HG03045 (cell line): Measurements from ENCODE around the gene DOK6.

Source experiments
- ATAC-seq: cut with Tn5 transposase; IDR thresholded peaks from one replicate; pipeline ENCODE4 v1.9.1; 2021; ENCODE audit warnings: mild to moderate bottlenecking, moderate library complexity; ENCODE audit not compliant: unreplicated experiment

Gene DOK6

DNA sequence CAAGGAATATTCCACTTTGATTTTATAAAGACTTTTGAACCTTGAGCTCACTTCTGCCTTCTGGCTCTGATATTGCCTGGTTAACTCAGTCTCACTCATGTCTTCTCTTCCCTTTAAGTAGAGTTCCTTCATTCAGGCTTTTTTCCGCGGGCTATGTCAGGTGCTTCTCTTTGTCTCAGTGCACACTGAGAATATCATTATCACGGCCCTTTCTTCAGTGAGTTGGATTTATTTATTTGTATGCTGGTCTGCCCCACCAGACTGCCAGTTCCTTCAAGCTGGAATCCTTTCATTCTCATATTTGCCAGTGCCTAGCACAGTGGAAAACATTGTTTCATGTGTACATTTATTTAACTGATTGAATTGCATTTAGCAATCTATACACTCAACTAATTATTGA is 136.5 kb downstream of the DOK6 start:
- no peak for ATAC-seq

DNA sequence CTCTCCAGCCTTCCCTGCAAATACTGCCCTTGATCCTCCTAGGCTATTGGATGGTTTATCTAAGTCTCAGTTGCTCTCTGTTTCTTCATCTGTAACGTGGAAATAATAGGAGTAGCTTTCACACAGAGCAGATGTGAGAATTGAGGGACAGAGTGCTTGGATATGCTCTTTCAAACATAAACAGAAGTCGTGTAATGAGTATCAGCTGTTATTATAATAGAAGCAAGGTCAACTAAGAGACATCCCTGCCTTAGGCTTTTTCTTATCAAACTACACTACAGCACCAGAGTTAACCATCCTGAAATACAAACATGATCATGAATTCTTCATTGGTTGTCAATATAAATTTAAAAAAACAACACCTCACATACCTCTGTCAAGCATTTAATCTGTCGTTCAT is 138.2 kb downstream of the DOK6 start:
- ATAC-seq: no peak

DNA sequence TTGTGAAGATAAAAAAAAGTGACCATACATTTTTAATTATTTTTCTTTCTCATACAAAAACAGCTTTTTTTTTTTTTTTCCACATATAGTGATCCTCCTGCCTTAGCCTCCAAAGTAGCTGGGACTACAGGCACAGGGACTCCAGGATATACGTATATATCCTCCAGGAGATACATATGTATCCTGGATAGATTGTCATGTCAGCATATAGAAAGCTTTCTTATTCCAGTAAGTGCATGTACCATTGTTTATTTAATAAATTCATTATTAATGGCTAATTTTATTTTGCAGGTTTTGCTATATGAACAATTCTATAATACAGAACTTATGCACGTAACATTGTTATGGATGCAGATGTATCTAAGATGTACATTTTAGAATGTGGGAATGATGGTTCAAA is 138.7 kb downstream of the DOK6 start:
- ATAC-seq: no peak

DNA sequence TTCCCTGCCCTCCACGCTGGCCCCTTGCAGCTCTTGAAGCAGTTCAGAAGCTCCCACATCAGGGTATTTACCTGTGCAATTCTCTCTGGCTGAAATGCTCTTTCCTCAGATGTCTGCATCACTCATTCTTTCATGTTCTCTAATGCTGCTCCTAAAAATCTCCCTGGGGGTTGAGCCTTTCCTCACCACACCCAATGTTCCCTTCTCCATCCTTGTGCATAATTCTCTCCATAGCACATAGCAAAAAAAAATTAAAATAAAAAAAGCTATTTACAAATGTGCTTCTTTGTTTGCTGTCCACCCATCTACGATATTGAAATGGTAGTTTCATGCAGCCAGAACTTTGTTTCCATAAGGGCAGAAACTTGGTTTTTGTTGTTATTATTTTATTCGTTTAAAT is 155.5 kb downstream of the DOK6 start:
- ATAC-seq: no peak

DNA sequence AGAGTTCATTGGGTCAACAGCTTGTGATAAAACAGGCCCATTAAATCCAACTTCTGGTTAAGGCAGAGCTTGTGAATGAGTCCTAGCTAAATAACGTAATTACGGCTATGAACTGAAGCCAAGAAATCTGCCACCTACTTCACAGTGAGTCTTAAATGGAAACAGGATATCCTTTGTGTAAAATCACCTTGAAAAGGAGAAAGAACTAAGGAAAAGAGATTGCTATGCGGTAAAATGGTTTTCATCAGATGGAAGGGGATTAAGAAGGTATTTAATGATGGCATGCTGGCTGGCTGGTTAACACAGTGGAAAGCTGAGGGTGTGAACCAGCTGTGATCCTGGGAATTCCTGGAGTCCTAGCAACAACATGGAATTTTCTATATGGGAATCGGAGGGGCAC is 156.6 kb downstream of the DOK6 start:
- no peak for ATAC-seq

DNA sequence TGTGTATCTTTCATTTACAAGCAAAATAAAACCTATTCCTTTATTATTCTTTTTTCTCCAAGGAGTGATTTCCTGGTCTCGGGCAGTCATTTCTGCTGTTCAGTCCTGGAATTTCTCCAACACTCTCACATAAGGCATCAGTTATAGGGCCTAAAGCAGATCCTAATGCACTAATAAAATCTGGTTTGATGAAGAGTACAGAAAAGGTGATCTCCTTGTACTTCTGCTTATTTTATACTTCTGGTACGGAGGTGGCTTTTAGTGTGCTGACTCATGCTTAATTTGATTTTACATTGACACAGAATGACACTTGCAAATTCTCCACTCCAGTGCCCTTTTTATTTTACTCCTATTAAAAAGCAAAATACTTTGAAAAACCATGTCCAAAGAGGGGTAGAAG is 157.4 kb downstream of the DOK6 start:
- ATAC-seq: no peak

DNA sequence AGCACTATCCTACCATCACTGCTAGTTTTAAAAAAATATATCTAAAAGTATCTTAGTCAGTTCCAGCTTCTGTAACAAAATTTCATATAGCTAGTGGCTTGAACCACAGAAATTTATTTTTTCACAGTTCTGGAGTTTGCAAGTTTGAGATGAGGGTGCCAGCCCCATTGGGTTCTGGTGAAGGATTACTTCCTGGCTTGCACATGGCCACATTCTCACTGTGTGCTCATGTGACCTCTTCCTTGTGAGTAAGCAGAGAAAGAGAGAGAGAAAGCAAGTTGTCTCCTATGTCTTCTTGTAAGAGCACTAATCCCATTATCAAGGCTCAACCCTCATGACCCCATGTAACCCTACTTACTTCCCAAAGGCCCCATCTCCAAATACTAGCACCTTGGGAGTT is 158.9 kb downstream of the DOK6 start:
- no peak for ATAC-seq

DNA sequence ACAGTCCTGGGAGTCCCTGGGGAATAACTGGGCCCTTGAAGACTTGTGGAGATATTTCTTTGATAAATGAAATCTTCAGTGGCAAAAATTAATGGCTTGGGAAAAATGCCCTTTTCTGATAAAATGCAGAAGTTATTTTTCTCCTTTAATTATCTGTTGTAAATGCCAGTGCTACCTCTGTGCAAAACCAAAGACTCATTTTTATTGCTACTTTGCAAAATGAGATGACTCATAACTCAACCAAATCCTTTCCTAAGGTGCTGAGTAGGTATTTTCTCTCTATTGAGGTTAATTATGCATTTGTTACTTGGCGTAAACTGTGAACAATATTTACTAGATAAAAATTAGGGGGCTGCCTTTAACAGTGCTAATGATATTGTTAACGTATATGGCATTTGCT is 163.9 kb downstream of the DOK6 start:
- ATAC-seq: no peak

DNA sequence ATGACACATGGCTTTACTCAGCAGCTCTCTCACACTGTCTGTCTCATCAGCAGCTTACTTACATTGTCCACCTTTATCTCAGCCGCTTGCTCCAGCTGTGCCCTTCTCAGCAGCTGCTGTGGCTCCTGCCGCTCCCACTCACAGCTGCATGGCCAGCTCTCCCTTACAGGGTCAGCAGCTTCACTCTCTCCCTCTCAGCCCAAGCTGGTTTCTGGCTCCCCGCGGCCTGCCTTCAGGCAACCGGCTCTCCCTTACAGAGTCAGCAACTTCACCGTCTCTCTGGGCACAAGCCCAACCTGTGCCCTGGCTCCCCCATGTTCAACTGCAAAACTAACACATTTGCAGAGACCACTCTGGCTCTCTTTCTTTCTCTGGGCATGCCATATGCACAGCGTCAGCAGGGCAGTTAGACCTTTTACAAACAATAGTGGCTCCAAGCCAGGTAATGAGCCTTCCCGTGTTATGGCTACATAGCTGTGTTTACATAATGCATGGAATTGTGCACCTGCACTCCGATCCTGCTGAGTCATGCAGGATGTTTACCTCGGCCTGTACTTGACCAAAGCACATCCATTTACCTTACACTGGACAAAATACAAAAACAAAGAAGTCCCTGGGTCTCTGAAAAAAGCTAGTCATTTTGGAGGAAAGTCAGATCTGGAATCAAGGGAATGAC is 167.3 kb downstream of the DOK6 start:
- ATAC-seq: no peak

DNA sequence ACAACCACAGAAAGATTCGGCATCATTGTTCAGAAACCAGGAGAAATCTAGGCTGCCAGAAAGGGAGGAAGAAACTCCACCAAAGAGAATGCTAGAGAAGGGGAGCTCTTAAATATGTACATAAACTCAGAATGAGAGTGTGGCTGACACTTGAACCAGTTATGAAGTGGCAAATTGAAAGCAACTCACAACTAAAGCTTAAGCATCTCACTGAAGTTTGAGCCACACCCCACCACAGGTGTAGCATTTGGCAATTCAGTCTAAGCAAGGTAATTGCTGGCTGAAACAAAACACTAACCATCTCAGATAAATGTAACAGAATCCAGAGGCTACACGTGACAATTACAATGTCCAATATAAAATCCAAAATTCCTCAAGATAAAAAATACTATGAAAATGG is 168.4 kb downstream of the DOK6 start:
- ATAC-seq: no peak

DNA sequence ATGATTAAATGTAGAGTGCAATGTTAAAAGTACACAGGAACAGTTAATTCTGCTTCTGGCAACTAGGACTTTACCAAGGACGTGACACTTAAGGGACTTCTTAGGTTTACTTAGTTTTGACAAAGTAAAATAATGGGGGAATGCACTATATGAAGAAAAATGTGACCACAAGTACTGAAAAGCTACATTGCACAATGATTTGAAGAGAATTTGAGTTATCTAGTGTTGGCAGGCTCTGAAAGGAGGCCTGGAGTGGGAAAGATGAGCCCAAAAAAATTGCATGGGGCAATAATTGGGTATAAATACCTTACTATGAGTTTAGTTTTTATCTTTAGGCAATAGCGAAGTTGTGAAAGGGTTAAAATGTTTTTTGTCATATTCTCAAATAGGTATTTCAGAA is 173.7 kb downstream of the DOK6 start:
- no peak for ATAC-seq

DNA sequence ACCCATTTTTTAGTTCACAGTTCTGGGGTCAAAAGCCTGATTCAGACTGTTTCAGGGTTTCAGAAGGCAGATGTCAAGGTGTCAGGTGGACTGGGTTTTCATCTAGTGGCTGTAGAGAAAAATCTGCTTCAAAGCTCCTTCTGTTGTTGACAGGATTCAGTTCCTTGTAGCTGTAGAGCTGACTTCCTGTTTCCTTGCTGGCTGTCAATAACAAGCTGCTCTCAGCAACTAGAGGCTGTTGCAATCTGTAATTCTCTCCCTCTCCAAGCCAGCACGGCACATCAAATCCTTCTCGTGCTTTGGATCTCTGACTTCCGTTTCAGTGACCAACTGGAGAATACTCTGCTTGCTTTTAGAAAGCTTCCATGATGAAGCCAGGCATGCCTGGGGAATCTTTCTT is 179.4 kb downstream of the DOK6 start:
- no peak for ATAC-seq

DNA sequence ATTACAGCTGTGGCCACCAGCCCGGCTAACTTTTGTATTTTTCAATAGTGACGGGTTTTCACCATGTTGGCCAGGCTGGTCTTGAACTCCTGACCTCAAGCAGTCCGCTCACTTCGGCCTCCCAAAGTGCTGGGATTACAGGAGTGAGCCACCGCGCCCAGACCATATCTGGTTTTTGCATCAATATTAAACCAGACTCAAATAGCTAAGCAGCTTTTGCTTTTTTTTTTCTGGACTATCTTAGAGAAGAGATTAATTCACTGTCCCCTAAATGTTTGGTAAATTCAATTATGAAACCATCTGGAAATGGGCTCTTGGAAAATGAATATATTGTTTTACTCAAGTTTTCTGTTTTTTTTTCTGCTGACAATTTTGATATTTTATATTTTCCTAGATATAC is 183.7 kb downstream of the DOK6 start:
- ATAC-seq: no peak

DNA sequence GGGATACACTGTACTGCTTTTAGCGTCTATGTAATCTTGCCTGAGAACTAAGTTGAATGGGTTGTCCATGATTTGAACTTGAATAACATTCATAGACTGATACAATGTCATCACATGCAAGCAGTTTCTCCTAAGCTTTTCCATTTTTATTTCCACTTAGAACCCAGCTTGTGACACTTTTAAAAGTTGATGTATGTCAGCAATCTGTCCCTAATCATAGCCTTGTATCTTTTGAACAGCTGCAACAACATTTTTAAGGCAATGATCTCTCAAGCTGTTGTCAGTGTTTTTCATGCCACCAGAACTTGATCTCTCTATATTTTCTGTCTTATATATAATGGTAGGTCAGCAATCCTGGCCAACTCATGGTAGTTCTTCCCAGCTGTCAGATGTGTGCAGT is 185.0 kb downstream of the DOK6 start:
- no peak for ATAC-seq

DNA sequence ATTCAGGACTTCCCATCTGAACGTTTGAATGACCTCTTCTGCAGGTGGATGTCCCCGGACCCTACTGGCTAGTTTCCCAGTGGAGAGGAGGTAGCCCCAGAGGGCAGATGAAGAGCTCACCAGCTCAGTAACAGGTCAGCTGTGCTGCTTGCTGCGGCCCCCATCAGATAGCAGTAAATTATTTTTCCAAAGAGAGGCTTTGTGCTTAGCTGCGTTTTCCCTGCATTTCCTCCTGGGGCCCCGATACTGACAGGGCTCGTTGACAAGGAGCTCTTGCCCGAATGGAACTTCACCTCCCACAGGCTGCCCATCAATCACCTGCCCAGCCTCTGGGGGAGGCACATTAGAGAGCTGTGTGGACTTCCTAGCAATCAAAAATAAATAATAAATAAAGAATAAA is 185.8 kb downstream of the DOK6 start:
- ATAC-seq: no peak

DNA sequence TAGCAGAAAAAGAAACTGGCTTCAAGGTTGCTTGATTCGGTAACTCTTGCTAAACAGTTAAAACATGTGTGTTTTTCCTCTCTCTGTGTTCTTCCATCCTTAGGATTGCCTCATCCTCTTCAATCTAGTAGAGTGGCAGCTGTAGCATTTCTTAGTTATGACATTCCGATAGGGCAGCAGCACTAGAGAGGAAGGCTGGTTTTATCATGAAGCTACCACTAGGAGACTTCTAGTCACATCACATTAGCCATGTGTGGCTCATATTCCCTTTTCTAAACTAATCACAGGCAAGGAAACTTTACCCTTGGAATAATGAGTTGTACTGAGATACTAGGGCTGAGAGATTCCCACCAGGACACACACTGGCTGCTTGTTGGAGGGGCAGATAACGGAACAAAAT is 187.6 kb downstream of the DOK6 start:
- no peak for ATAC-seq

DNA sequence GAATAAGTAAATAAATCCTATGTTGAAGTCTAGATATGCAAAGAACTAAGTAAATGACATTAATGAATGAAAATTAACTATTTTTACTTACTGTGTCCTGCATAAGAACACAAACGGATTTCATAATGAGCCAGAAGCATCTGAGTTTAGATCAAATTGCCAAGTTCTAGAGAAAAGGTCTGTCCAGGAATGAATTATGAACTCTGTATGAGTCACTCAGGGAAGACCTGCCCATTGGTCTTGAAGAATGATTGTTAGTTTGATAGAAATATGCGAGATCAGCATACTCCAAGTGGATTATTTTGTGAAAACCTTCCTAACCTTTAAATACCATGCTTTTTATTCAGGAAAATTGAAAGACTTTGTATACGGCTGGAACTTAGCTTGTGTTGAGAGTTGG is 189.5 kb downstream of the DOK6 start:
- ATAC-seq: no peak

DNA sequence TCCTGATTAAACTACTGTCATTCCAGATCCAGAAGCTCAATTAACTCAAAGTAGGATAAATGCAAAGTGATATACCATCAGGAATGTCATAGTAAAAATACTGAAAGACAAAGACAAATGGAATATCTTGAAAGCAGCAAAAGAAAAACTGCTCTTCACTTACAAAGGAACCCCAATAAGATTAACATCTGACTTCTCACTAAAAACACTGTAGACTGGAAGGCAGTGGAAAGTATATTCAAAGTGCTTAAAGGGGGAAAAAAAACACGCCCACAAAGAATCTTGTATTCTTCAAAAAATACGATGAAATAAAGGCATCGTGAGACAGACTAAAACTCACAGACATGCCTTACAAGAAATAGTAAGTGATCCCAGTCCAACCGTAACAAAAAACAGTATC is 195.7 kb downstream of the DOK6 start:
- no peak for ATAC-seq

DNA sequence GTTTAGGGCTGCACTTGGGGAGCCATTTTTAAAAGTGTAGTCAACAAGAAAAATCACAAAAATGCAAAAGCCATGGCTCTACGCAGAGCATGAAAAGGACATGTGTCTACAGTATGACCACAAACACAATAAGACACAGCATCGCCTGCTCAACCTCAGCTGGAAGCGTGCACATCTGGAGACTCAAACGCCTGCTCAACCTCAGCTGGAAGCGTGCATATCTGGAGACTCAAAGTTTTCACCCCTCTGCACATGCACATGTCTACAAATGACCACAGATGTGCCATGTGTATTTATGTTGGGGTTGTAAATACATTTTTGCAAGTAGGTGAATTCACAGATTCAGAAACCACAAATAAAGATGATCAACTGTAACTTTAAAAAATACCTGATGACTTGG is 196.9 kb downstream of the DOK6 start:
- ATAC-seq: no peak

DNA sequence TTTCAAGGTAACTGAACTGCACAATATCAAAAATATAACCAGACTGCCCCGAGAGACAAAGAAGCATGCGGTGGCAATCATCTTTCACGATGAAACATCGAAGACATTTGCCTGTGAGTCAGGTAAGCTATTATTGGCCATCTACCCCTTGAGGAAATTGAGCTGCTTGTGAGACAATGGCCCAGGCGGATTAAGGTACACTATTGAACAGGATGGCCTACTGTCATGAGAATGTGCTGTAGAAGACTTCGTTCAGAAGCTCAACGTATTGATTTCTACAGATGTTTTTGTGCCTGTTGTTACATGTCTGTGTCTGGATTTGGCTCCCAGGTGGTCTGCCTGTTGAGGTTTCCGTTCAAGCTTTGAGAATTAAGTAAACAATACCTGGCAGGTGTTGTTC is 198.7 kb downstream of the DOK6 start:
- no peak for ATAC-seq

DNA sequence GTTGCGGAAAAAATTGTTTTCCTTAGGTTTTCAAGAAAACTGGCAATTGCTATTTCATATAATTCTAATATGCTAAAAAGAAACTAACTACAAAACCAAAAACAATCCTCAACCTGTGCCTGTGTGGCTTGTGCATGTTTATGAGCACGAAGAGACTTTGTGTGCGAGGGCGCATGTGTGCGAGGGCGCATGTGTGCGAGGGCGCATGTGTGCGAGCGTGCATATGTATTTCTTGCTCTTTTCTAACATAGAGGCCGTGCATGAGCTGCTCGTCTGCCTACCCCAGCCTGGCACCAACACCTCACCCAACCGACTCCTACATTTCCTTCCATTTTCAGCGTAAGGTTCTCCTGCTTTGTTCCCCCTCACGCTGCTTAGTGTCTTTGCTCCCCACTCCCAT is 211.6 kb downstream of the DOK6 start:
- ATAC-seq: no peak

DNA sequence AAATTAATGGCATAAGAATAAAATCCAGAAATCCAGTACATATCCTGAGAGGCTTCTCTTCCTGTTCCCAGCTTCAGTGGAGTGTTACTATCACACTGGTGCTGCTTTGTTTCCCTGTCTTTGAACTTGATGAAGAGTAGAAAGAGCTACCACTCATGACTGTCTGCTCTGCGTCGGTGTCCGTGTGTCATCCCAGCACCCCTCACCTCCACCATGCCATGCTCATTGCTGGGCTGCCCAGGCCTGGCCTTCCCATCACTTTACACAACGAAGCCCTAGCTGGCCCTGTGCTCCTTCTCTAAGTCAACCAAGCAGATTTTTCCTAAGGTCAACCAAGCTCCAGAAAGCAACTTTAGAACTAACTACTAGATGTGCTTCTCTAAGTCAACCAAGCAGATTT is 215.4 kb downstream of the DOK6 start:
- ATAC-seq: no peak

DNA sequence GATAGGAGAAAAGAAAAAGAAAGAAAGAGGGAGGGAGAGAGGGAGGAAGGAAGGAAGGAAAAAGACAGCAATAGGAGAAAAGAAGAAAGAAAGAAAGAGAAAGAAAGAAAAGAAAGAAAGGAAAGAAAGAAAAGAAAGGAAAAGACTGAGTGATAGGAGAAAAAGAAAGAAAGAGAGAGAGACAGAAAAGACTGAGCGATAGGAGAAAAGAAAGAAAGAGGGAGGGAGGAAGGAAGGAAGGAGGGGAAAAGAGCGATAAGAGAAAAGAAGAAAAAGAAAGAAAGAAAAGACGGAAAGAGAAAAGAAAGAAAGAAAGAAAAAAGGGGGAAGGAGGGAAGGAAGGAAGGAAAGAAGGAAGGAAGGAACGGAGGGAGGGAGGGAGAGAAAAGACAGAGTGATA is 216.7 kb downstream of the DOK6 start:
- no peak for ATAC-seq

DNA sequence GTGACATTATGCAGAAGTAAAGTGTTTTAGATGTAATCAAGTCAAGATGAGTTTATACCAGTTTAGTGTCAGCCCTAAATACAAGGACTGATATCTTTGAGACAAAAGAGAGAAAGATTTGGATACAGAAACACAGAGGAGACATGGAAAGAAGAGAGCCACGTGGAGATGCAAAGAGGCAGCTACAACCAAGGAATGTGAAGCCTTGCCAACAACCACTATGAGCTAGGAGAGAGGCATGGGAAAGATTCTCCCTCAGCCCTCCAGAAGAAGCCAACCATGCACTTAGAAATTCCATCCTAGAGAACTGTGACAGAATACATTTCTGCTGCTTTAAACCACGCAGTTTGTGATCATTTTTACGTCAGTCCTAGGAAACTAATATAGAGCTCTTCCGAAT is 217.2 kb downstream of the DOK6 start:
- ATAC-seq: no peak
